ENCODE data around the gene KRTAP9-7.

DNA sequence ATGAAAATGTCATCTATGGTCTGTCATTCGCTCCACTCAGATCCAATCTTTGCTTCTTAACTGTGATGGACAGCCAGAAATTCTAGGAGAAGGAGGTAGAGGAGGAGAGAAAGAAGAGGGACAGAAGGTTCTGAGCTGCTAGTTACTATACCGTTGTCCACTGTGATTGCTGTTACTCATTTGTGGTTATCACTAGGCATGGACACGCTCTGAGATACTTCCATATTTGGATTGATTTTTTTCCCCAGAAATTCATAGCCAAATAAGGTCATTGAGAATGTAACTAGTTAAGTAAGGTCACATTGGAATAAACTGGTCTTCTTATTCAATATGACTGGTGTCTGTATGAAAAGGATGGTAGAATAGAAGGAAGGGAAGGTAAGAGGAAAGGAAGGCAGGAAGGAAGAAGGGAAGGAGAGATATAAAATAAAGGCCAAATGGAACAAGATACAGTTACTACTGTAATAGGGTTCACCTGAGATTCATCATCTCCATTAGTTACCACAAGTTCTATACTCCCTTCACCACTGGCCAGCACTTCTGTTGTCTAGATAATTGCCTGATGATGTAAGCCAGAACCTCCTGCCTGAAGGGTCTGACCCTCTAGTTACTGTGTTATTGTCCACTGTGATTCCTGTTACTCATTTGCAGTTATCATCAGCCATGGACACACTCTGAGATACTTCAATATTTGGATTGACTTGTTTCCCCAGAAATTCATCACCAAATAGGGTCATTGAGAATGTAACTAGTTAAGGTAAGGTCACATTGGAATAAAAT lies 2.9 kb downstream of the KRTAP9-7 start:
- TF ChIP-seq, protein P1, sequence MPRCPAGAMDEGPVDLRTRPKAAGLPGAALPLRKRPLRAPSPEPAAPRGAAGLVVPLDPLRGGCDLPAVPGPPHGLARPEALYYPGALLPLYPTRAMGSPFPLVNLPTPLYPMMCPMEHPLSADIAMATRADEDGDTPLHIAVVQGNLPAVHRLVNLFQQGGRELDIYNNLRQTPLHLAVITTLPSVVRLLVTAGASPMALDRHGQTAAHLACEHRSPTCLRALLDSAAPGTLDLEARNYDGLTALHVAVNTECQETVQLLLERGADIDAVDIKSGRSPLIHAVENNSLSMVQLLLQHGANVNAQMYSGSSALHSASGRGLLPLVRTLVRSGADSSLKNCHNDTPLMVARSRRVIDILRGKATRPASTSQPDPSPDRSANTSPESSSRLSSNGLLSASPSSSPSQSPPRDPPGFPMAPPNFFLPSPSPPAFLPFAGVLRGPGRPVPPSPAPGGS (IDR thresholded peaks at IDR 0.05; ENCODE audit: borderline replicate concordance, insufficient read depth, low read depth, low read length, poor library complexity, severe bottlenecking): no peak
- TF ChIP-seq MEF2B (IDR thresholded peaks at IDR 0.05; ENCODE audit: partially characterized antibody, poor library complexity, severe bottlenecking): no peak
- no peak for TF ChIP-seq CHD2 (IDR thresholded peaks at IDR 0.05; ENCODE audit: borderline replicate concordance, low read depth, low read length)
- TF ChIP-seq, protein P2, sequence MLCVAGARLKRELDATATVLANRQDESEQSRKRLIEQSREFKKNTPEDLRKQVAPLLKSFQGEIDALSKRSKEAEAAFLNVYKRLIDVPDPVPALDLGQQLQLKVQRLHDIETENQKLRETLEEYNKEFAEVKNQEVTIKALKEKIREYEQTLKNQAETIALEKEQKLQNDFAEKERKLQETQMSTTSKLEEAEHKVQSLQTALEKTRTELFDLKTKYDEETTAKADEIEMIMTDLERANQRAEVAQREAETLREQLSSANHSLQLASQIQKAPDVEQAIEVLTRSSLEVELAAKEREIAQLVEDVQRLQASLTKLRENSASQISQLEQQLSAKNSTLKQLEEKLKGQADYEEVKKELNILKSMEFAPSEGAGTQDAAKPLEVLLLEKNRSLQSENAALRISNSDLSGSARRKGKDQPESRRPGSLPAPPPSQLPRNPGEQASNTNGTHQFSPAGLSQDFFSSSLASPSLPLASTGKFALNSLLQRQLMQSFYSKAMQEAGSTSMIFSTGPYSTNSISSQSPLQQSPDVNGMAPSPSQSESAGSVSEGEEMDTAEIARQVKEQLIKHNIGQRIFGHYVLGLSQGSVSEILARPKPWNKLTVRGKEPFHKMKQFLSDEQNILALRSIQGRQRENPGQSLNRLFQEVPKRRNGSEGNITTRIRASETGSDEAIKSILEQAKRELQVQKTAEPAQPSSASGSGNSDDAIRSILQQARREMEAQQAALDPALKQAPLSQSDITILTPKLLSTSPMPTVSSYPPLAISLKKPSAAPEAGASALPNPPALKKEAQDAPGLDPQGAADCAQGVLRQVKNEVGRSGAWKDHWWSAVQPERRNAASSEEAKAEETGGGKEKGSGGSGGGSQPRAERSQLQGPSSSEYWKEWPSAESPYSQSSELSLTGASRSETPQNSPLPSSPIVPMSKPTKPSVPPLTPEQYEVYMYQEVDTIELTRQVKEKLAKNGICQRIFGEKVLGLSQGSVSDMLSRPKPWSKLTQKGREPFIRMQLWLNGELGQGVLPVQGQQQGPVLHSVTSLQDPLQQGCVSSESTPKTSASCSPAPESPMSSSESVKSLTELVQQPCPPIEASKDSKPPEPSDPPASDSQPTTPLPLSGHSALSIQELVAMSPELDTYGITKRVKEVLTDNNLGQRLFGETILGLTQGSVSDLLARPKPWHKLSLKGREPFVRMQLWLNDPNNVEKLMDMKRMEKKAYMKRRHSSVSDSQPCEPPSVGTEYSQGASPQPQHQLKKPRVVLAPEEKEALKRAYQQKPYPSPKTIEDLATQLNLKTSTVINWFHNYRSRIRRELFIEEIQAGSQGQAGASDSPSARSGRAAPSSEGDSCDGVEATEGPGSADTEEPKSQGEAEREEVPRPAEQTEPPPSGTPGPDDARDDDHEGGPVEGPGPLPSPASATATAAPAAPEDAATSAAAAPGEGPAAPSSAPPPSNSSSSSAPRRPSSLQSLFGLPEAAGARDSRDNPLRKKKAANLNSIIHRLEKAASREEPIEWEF (IDR thresholded peaks at IDR 0.05; ENCODE audit: insufficient replicate concordance, low read depth, low read length): no peak
- no peak for TF ChIP-seq POLR2A (IDR thresholded peaks at IDR 0.05; ENCODE audit: low read depth, low read length)
- TF ChIP-seq, protein P3, sequence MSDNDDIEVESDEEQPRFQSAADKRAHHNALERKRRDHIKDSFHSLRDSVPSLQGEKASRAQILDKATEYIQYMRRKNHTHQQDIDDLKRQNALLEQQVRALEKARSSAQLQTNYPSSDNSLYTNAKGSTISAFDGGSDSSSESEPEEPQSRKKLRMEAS (IDR thresholded peaks at IDR 0.05; ENCODE audit: low read depth, low read length): no peak
- TF ChIP-seq, protein P4, sequence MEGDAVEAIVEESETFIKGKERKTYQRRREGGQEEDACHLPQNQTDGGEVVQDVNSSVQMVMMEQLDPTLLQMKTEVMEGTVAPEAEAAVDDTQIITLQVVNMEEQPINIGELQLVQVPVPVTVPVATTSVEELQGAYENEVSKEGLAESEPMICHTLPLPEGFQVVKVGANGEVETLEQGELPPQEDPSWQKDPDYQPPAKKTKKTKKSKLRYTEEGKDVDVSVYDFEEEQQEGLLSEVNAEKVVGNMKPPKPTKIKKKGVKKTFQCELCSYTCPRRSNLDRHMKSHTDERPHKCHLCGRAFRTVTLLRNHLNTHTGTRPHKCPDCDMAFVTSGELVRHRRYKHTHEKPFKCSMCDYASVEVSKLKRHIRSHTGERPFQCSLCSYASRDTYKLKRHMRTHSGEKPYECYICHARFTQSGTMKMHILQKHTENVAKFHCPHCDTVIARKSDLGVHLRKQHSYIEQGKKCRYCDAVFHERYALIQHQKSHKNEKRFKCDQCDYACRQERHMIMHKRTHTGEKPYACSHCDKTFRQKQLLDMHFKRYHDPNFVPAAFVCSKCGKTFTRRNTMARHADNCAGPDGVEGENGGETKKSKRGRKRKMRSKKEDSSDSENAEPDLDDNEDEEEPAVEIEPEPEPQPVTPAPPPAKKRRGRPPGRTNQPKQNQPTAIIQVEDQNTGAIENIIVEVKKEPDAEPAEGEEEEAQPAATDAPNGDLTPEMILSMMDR (IDR thresholded peaks at IDR 0.05 in 2 of 3, conservative IDR thresholded peaks at IDR 0.05 in 1 of 3; ENCODE audit: control insufficient read depth in 2 of 3, extremely low read depth in 1 of 3, insufficient read depth in 1 of 3, low read depth in 3 of 3, low read length in 3 of 3): no peak
- TF ChIP-seq MTA2 (IDR thresholded peaks at IDR 0.05; ENCODE audit: low read depth): no peak
- TF ChIP-seq MXI1 (IDR thresholded peaks at IDR 0.05; ENCODE audit: low read depth, low read length): no peak
- TF ChIP-seq RAD21 (IDR thresholded peaks at IDR 0.05; ENCODE audit: insufficient read depth, low read depth, low read length): no peak
- TF ChIP-seq FOXM1 (IDR thresholded peaks at IDR 0.05; ENCODE audit: low read depth, low read length): no peak
- TF ChIP-seq POLR2AphosphoS5 (IDR thresholded peaks at IDR 0.05; ENCODE audit: low read length): no peak

All from GM12878 (cell line).